Mammary microvascular endothelial cell (primary cell): ENCODE data around the gene DIAPH1. TPM values are rescaled to one million over a fixed set of nuclear protein-coding genes. Genes with fewer than 3 reads are reported as not detected.

ENCODE experiments used
- total RNA-seq: library from RNA; depleted of rRNA; stranded (reverse); fragments of >200 nt; gene quantifications from 2 replicates; pipeline ENCODE4 v1.2.3, GENCODE V29; 2015

Gene DIAPH1
- 79.6 and 79.9 TPM in 2 replicates for total RNA-seq

GRCh38 chr5:141618804-141619554, at the start of gene DIAPH1:
TSS of gene DIAPH1 (minus strand) at chr5:141619000. CDS start at chr5:141618914, 86 bp downstream.

DNA sequence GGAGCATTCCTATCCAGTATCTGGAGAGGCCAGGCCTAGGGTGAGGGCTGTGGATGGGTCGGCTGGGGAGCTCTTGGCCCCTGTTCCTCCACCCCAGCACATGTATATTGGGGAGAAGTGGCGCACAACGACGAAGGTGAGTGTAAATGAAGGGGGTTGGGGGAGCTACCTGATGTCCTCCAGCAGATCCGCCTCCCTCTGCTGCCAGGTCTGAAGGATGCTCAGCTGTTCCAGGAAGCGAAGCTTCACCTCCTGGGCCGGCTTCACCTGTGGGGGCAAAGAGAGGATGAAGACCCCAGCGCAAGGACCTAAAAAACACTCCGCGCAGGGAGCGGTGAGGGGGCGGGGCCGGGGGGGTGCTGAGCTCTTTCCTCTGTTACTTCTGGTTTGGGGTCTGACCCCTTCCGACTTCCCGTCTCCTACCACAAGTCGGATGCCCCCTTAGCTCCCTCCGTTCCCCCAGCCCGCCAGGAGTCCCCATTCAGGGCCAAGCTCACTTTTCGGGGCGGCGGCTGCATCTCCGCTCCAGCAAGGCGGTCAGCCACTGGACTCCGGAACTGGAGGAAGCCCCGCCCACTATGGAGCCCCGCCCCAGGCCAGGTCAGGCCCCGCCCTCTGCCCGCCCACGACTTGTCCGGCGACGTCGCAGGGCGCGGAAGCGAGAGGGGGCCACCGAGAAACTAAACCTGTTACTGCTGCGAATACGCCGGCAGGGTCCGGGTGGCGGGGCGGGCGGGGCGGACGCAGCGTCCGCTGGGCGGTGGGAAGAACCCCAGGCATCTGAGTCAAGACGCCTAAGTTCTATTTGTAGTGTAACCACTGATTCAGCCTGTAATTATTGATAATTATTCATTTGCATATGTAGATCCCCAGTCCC, 32.3 kb upstream of the DIAPH1 start, which contains the start of gene FCHSD1:
TSS of gene FCHSD1 (minus strand) at position 568 of the 877 bp plus-strand sequence. CDS start at position 518, 50 bp downstream.

GRCh38 chr5:141636413-141637122, 17.8 kb upstream of the DIAPH1 start, which contains the start of the genes HDAC3 and RELL2:
TSS of gene HDAC3 (minus strand) at chr5:141636849. CDS start at chr5:141636790, 59 bp downstream.
TSS of gene RELL2 (plus strand) at chr5:141636997. CDS start at chr5:141638226, 1,229 bp downstream.

GRCh38 chr5:141488591-141489561, 129.9 kb downstream of the DIAPH1 start, which contains the start of gene PCDHGC5:
TSS of gene PCDHGC5 (plus strand) at chr5:141489081. CDS start at chr5:141489241, 160 bp downstream.

GRCh38 chr5:141484641-141485311, 134.0 kb downstream of the DIAPH1 start, which contains the start of gene PCDHGC4:
TSS of gene PCDHGC4 (plus strand) at chr5:141485030. CDS start at chr5:141485174, 144 bp downstream.

GRCh38 chr5:141475625-141476131, 143.1 kb downstream of the DIAPH1 start, which contains the start of gene PCDHGC3:
TSS of gene PCDHGC3 (plus strand) at chr5:141475966. CDS start at chr5:141476117, 151 bp downstream.

Other genes with a start within 250 kb of the DIAPH1 start
- gene PCDHGB3, start 248.8 kb downstream of the DIAPH1 start, total RNA-seq, result 0.67 and 1.4 TPM in 2 replicates
- gene PCDHGA6, start 245.1 kb downstream of the DIAPH1 start, total RNA-seq, result 0.73 and 1.2 TPM in 2 replicates
- gene PCDHGA7, start 236.3 kb downstream of the DIAPH1 start, total RNA-seq, result 0.80 and 1.1 TPM in 2 replicates
- 3.3 and 4.2 TPM in 2 replicates for gene PCDHGB4, start 231.3 kb downstream of the DIAPH1 start, total RNA-seq
- gene PCDHGA8, start 226.4 kb downstream of the DIAPH1 start, total RNA-seq, result 0.15 and 0.33 TPM in 2 replicates
- gene PCDHGB5, start 221.1 kb downstream of the DIAPH1 start, total RNA-seq, result 7.9 and 8.3 TPM in 2 replicates
- 1.2 and 1.8 TPM in 2 replicates for gene PCDHGA9, start 216.2 kb downstream of the DIAPH1 start, total RNA-seq
- gene PCDHGB6, start 211.0 kb downstream of the DIAPH1 start, total RNA-seq, result 0.73 and 1.2 TPM in 2 replicates
- gene PCDHGA10, start 206.0 kb downstream of the DIAPH1 start, total RNA-seq, result 1.7 and 2.6 TPM in 2 replicates
- gene PCDHGB7, start 201.3 kb downstream of the DIAPH1 start, total RNA-seq, result 3.1 and 5.3 TPM in 2 replicates
- gene PCDHGA11, start 197.9 kb downstream of the DIAPH1 start, total RNA-seq, result 4.4 and 4.6 TPM in 2 replicates
- 4.7 and 5.9 TPM in 2 replicates for gene PCDHGA12, start 188.5 kb downstream of the DIAPH1 start, total RNA-seq
- 18.0 and 18.2 TPM in 2 replicates for gene PCDHGC3, start 143.0 kb downstream of the DIAPH1 start, total RNA-seq
- 0.20 and 0.44 TPM in 2 replicates for gene PCDHGC4, start 134.0 kb downstream of the DIAPH1 start, total RNA-seq
- gene PCDHGC5, start 129.9 kb downstream of the DIAPH1 start, total RNA-seq, result 0.15 and 0.20 TPM in 2 replicates
- 36.8 and 38.3 TPM in 2 replicates for gene HDAC3, start 17.8 kb upstream of the DIAPH1 start, total RNA-seq
- gene RELL2, start 18.0 kb upstream of the DIAPH1 start, total RNA-seq, result 5.3 and 5.7 TPM in 2 replicates
- 19.6 and 20.1 TPM in 2 replicates for gene FCHSD1, start 32.4 kb upstream of the DIAPH1 start, total RNA-seq
- 37.1 and 39.6 TPM in 2 replicates for gene ARAP3, start 63.2 kb upstream of the DIAPH1 start, total RNA-seq